ENCODE measurements around the gene TRIM47. TPM values are rescaled to one million over a fixed set of nuclear protein-coding genes. Genes with fewer than 3 reads are reported as not detected.

TRIM47 gene
- total and polyA plus RNA-seq, 4 donors, result 6.9 to 18.5 (median 13.8) TPM

- no peaks in the 10 kb centered on the region for H3K36me3 ChIP-seq (ENCODE audit: control insufficient read depth in 4 of 4, insufficient read depth in 3 of 4, low read depth in 1 of 4, low read length in 3 of 4)
- H3K4me3 ChIP-seq (ENCODE audit: low read depth in 1 of 3, low read length in 3 of 3), result no peak overlapping the region
- H3K27me3 ChIP-seq (ENCODE audit: control insufficient read depth in 4 of 4, insufficient read depth in 4 of 4, low read length in 3 of 4), result no peaks in the 10 kb centered on the region
- WGBS, result 79% methylated on average over 11 of the region's 11 CpGs
- no peak for DNase-seq (ENCODE audit: low spot score)
- no peak overlapping the region for H3K27ac ChIP-seq (ENCODE audit: low read depth in 1 of 2, low read length in 2 of 2)
- H3K4me1 ChIP-seq (ENCODE audit: control insufficient read depth in 4 of 4, insufficient read depth in 4 of 4, low read length in 3 of 4), result no peaks in the 10 kb centered on the region
- H3K9me3 ChIP-seq (ENCODE audit: control insufficient read depth in 4 of 4, low read length in 3 of 4), result no peaks in the 10 kb centered on the region
- TF ChIP-seq JUND (IDR thresholded peaks at IDR 0.05) (no peak), ATF3 (IDR thresholded peaks at IDR 0.05) (no peak), YY1 (IDR thresholded peaks at IDR 0.05) (no peak), EGR1 (IDR thresholded peaks at IDR 0.05; ENCODE audit: low read depth in 2 of 2) (no peak), TAF1 (conservative IDR thresholded peaks at IDR 0.05) (no peak), ZBTB33 (IDR thresholded peaks at IDR 0.05) (no peak), HNF4G (IDR thresholded peaks at IDR 0.05) (no peak), CTCF (IDR thresholded peaks at IDR 0.05; ENCODE audit: low read depth, low read length, missing input control) (no peak), HNF4A (conservative IDR thresholded peaks at IDR 0.05) (no peak), FOXA1 (IDR thresholded peaks at IDR 0.05) (no peak), RAD21 (IDR thresholded peaks at IDR 0.05) (no peak), RXRA (IDR thresholded peaks at IDR 0.05) (no peak), REST (IDR thresholded peaks at IDR 0.05) (no peak), GABPA (IDR thresholded peaks at IDR 0.05 in 1 of 2, conservative IDR thresholded peaks at IDR 0.05 in 1 of 2) (no peak), MAX (IDR thresholded peaks at IDR 0.05) (no peak), FOXA2 (IDR thresholded peaks at IDR 0.05) (no peak), NR2F2 (IDR thresholded peaks at IDR 0.05) (no peak), SP1 (IDR thresholded peaks at IDR 0.05) (no peak)
- H3K9ac ChIP-seq (ENCODE audit: low read depth in 1 of 2, low read length in 2 of 2), result no peak overlapping the region
Measured at GRCh38 chr17:75909812-75910274, 31.5 kb upstream of the TRIM47 start.
